Chondrocyte (in vitro differentiated cells): ENCODE measurements around the gene PRRG3. TPM values are rescaled to one million over a fixed set of nuclear protein-coding genes. Genes with fewer than 3 reads are reported as not detected.

Experiments
- DNase-seq: peaks from one replicate; pipeline ENCODE4 v3.0.0; 2021; ENCODE audit warnings: mixed read lengths, low spot score
- H3K27ac Mint-ChIP-seq: one replicate; pipeline ENCODE4 v1.8.0; 2021; ENCODE audit warnings: mild to moderate bottlenecking, moderate library complexity, mixed read lengths; ENCODE audit not compliant: unreplicated experiment
- H3K27me3 Mint-ChIP-seq: 2 replicates; pipeline ENCODE4 v1.8.0; 2021; ENCODE audit warnings: low read depth, mixed read lengths
- H3K36me3 Mint-ChIP-seq: 2 replicates; pipeline ENCODE4 v1.8.0; 2021; ENCODE audit warnings: low read depth, mixed read lengths
- H3K4me1 Mint-ChIP-seq: 2 replicates; pipeline ENCODE4 v1.8.0; 2021; ENCODE audit warnings: low read depth, mild to moderate bottlenecking, mixed read lengths
- H3K4me3 Mint-ChIP-seq: one replicate; pipeline ENCODE4 v1.8.0; 2021; ENCODE audit warnings: mild to moderate bottlenecking, moderate library complexity, mixed read lengths; ENCODE audit not compliant: unreplicated experiment
- H3K9me3 Mint-ChIP-seq: 2 replicates; pipeline ENCODE4 v1.8.0; 2021; ENCODE audit warnings: low read depth, mixed read lengths
- CTCF ChIP-seq: fragments of 200-600 bp; sonication (generic); IDR thresholded peaks from 2 replicates; pipeline ENCODE4 v1.5.0; 2021; ENCODE audit warnings: antibody characterized with exemption, mild to moderate bottlenecking, moderate library complexity
- total RNA-seq: library from RNA; stranded (reverse); gene quantifications from 3 replicates; pipeline ENCODE4 v1.2.1, GENCODE V29; 2021

Gene PRRG3
- total RNA-seq, 1 donor from 2014 or later: not detected

GRCh38 chrX:151734446-151734845, 39.2 kb downstream of the PRRG3 start, which contains the start of gene CNGA2:
Gene CNGA2 (plus strand): TSS chrX:151734746. CDS start chrX:151738484, 3,738 bp downstream.
- peaks cover 2% of the 10 kb centered on the region for H3K36me3 Mint-ChIP-seq
- peaks cover 8% of the 10 kb centered on the region for H3K9me3 Mint-ChIP-seq
- H3K4me1 Mint-ChIP-seq: no peaks in the 10 kb centered on the region
- DNase-seq: no peak
- peaks cover 1% of the 10 kb centered on the region for H3K27me3 Mint-ChIP-seq
- H3K4me3 Mint-ChIP-seq: no peak within 1 kb of the TSS
- no peak for TF ChIP-seq CTCF
- H3K27ac Mint-ChIP-seq: no peak within 1 kb of the TSS

GRCh38 chrX:151735219-151735618, 40.0 kb downstream of the PRRG3 start:
- peaks cover 2% of the 10 kb centered on the region for H3K36me3 Mint-ChIP-seq
- peaks cover 1% of the 10 kb centered on the region for H3K27me3 Mint-ChIP-seq
- no peak for DNase-seq
- no peak for TF ChIP-seq CTCF
- no peaks in the 10 kb centered on the region for H3K4me1 Mint-ChIP-seq
- no peak overlapping the region for H3K27ac Mint-ChIP-seq
- H3K4me3 Mint-ChIP-seq: no peak overlapping the region
- peaks cover 12% of the 10 kb centered on the region for H3K9me3 Mint-ChIP-seq

GRCh38 chrX:151736685-151737084, 41.4 kb downstream of the PRRG3 start:
- Mint-ChIP-seq H3K4me1 (no peaks in the 10 kb centered on the region), H3K4me3 (no peak overlapping the region), H3K36me3 (peaks cover 2% of the 10 kb centered on the region), H3K27me3 (peaks cover 1% of the 10 kb centered on the region), H3K9me3 (peaks cover 19% of the 10 kb centered on the region), H3K27ac (no peak overlapping the region)
- DNase-seq: no peak
- no peak for TF ChIP-seq CTCF

- Mint-ChIP-seq H3K27ac (no peak overlapping the region), H3K4me3 (no peak overlapping the region), H3K4me1 (no peaks in the 10 kb centered on the region), H3K27me3 (peaks cover 1% of the 10 kb centered on the region), H3K36me3 (peaks cover 2% of the 10 kb centered on the region), H3K9me3 (peaks cover 23% of the 10 kb centered on the region)
- no peak for DNase-seq
- TF ChIP-seq CTCF: no peak
These were observed 42.2 kb downstream of the PRRG3 start for GRCh38 chrX:151737494-151737893.

- Mint-ChIP-seq H3K4me1 (no peaks in the 10 kb centered on the region), H3K36me3 (peaks cover 2% of the 10 kb centered on the region), H3K27me3 (peaks cover 1% of the 10 kb centered on the region), H3K4me3 (no peak overlapping the region), H3K27ac (no peak overlapping the region), H3K9me3 (peaks cover 30% of the 10 kb centered on the region)
- DNase-seq: no peak
- no peak for TF ChIP-seq CTCF
These were observed 43.5 kb downstream of the PRRG3 start for GRCh38 chrX:151738751-151739150.
